HCT116 (cell line): Measurements from ENCODE around the gene CACNA2D2. TPM values are rescaled to one million over a fixed set of nuclear protein-coding genes. Genes with fewer than 3 reads are reported as not detected.

ENCODE experiments used
- ATAC-seq: fragments of 200-7000 bp; cut with Tn5 transposase; 2 replicates; pipeline ENCODE4 v1.9.1; 2020; ENCODE audit warnings: mild to moderate bottlenecking, moderate library complexity
- BruUV-seq: library from RNA; stranded (reverse); fragments of 400-500 nt; replicated peaks from 2 replicates; lab custom pipeline; 2021; lab: Mats Ljungman, UMichigan
- CTCF ChIA-PET: fragments of 300-600 bp; sonication (Branson Sonifier 250); formaldehyde crosslinking; loops from one replicate; lab custom pipeline; 2021; ENCODE audit warnings: antibody characterized with exemption; lab: Charles Lee
- POLR2A ChIA-PET: fragments of 300-600, 350-600 bp; sonication (Branson Sonifier 250); formaldehyde crosslinking; loops from one replicate; lab custom pipeline; 2021; ENCODE audit warnings: antibody characterized with exemption; lab: Charles Lee
- RAD21 ChIA-PET, 2 experiments: fragments of 300-600 bp; sonication (Branson Sonifier 250); formaldehyde crosslinking; loops; one replicate each; lab custom pipeline; 2023; ENCODE audit warnings: low total read pairs in 2 of 2; ENCODE audit not compliant: uncharacterized antibody in 2 of 2, unreplicated experiment in 2 of 2, low non-redundant PET in 1 of 2; lab: Charles Lee
- DNase-seq: peaks from one replicate; pipeline ENCODE4 v3.0.0-alpha.2; 2010; ENCODE audit warnings: low read depth, low spot score
- H2AFZ ChIP-seq: fragments of 200-600 bp; shearing (Covaris generic), sonication (generic); 2 replicates; pipeline ENCODE4 v1.6.1; 2017; ENCODE audit warnings: low read depth, mixed run types, mixed read lengths, antibody characterized with exemption, low read length; ENCODE audit not compliant: poor library complexity, severe bottlenecking
- H3K27ac ChIP-seq: 2 replicates; pipeline ENCODE4 v1.5.1; 2012; ENCODE audit warnings: low read depth, low read length
- H3K27me3 ChIP-seq: fragments of 200-600 bp; sonication (generic); 2 replicates; pipeline ENCODE4 v1.6.1; 2016; ENCODE audit warnings: mixed run types, low read length, mixed read lengths; ENCODE audit not compliant: insufficient read depth
- H3K36me3 ChIP-seq, 2 experiments: fragments of 200-500 bp in 1 of 2; fragments of 200-600 bp in 1 of 2; sonication (Bioruptor generic) in 1 of 2; sonication (generic) in 1 of 2; 2 replicates each; pipeline versions ENCODE4 v1.5.1 to v1.6.1; 2014 to 2016; ENCODE audit warnings: low read length in 2 of 2, inconsistent platforms in 1 of 2, mixed read lengths in 1 of 2, mixed run types in 1 of 2; ENCODE audit not compliant: insufficient read depth in 2 of 2, control insufficient read depth in 1 of 2
- H3K4me1 ChIP-seq, 2 experiments: fragments of 200-600 bp in 1 of 2; sonication (generic) in 1 of 2; 2 replicates each; pipeline versions ENCODE4 v1.5.1 to v1.6.1; 2012 to 2017; ENCODE audit warnings: low read length in 2 of 2, inconsistent platforms in 1 of 2, mild to moderate bottlenecking in 1 of 2, mixed read lengths in 1 of 2, mixed run types in 1 of 2, moderate library complexity in 1 of 2; ENCODE audit not compliant: insufficient read depth in 2 of 2, control insufficient read depth in 1 of 2
- H3K4me2 ChIP-seq: fragments of 200-600 bp; sonication (generic); 2 replicates; pipeline ENCODE4 v1.6.1; 2017; ENCODE audit warnings: mixed run types, low read length, mixed read lengths
- H3K4me3 ChIP-seq, 2 experiments: fragments of 200-600 bp in 1 of 2; sonication (generic) in 1 of 2; replicated peaks in 1 of 2; 2 replicates each; pipeline ENCODE4 v1.5.1; 2011 to 2016; ENCODE audit warnings: low read length in 2 of 2, control low read depth in 1 of 2, low read depth in 1 of 2, mild to moderate bottlenecking in 1 of 2, mixed read lengths in 1 of 2, mixed run types in 1 of 2
- H3K79me2 ChIP-seq: fragments of 200-600 bp; sonication (generic); 2 replicates; pipeline ENCODE4 v1.6.1; 2017; ENCODE audit warnings: mild to moderate bottlenecking, mixed run types, low read length, moderate library complexity, mixed read lengths; ENCODE audit not compliant: insufficient read depth
- H3K9ac ChIP-seq: fragments of 200-600 bp; sonication (generic); 2 replicates; pipeline ENCODE4 v1.6.1; 2016; ENCODE audit warnings: low read length, mixed read lengths
- H3K9me2 ChIP-seq: fragments of 200-600 bp; sonication (generic), shearing (Covaris generic); 2 replicates; pipeline ENCODE4 v1.6.1; 2017; ENCODE audit warnings: mixed run types, mild to moderate bottlenecking, moderate library complexity; ENCODE audit not compliant: insufficient read depth
- H3K9me3 ChIP-seq, 2 experiments: fragments of 200-500 bp in 1 of 2; fragments of 200-600 bp in 1 of 2; sonication (Bioruptor generic) in 1 of 2; sonication (generic) in 1 of 2; 2 replicates each; pipeline ENCODE4 v1.6.1; 2014 to 2017; ENCODE audit warnings: low read length in 2 of 2, mixed read lengths in 2 of 2, inconsistent platforms in 1 of 2, low read depth in 1 of 2, mild to moderate bottlenecking in 1 of 2, mixed run types in 1 of 2, moderate library complexity in 1 of 2; ENCODE audit not compliant: control insufficient read depth in 1 of 2, insufficient read depth in 1 of 2
- H4K20me1 ChIP-seq: fragments of 200-600 bp; sonication (generic), shearing (Covaris generic); 2 replicates; pipeline ENCODE4 v1.6.1; 2017; ENCODE audit warnings: mixed run types, mild to moderate bottlenecking, moderate library complexity; ENCODE audit not compliant: insufficient read depth
- ATF3 ChIP-seq: IDR thresholded peaks from 2 replicates; pipeline ENCODE4 v1.6.1; 2012
- CBX3 ChIP-seq: IDR thresholded peaks from 2 replicates; pipeline ENCODE4 v1.6.1; 2012; ENCODE audit warnings: low read depth
- CEBPB ChIP-seq: IDR thresholded peaks from 2 replicates; pipeline ENCODE4 v1.6.1; 2012; ENCODE audit warnings: low read depth
- CTCF ChIP-seq, 3 experiments: fragments of 200-600 bp in 1 of 3; sonication (generic) in 1 of 3; IDR thresholded peaks in 2 of 3; conservative IDR thresholded peaks in 1 of 3; 2 replicates each; pipeline ENCODE4 v1.5.1; 2012 to 2017; ENCODE audit warnings: low read depth in 2 of 3, low read length in 2 of 3, antibody characterized with exemption in 1 of 3, borderline replicate concordance in 1 of 3, control low read depth in 1 of 3, mild to moderate bottlenecking in 1 of 3, mixed read lengths in 1 of 3, mixed run types in 1 of 3, moderate library complexity in 1 of 3; ENCODE audit not compliant: insufficient read depth in 1 of 3
- ELF1 ChIP-seq: IDR thresholded peaks from 2 replicates; pipeline ENCODE4 v1.6.1; 2012; ENCODE audit warnings: low read depth, borderline replicate concordance
- EZH2 ChIP-seq: fragments of 200-600 bp; sonication (generic); IDR thresholded peaks from 2 replicates; pipeline ENCODE4 v1.6.1; 2017; ENCODE audit warnings: antibody characterized with exemption, mixed run types
- EZH2phosphoT487 ChIP-seq: fragments of 200-600 bp; IDR thresholded peaks from 2 replicates; pipeline ENCODE4 v1.6.1; 2018; ENCODE audit warnings: antibody characterized with exemption, borderline replicate concordance
- JUND ChIP-seq: IDR thresholded peaks from 2 replicates; pipeline ENCODE4 v1.6.1; 2012
- MAX ChIP-seq: IDR thresholded peaks from 2 replicates; pipeline ENCODE4 v1.6.1; 2012
- POLR2A ChIP-seq: IDR thresholded peaks from 2 replicates; pipeline ENCODE4 v1.7.0; 2011; ENCODE audit warnings: borderline replicate concordance; ENCODE audit not compliant: insufficient read depth, insufficient read length; ENCODE audit errors: extremely low read depth
- POLR2AphosphoS5 ChIP-seq: IDR thresholded peaks from 2 replicates; pipeline ENCODE4 v1.6.1; 2011; ENCODE audit warnings: mild to moderate bottlenecking, low read depth, low read length, moderate library complexity
- SP1 ChIP-seq: IDR thresholded peaks from 2 replicates; pipeline ENCODE4 v1.6.1; 2012; ENCODE audit warnings: low read depth
- SRF ChIP-seq: IDR thresholded peaks from 2 replicates; pipeline ENCODE4 v1.6.1; 2012; ENCODE audit warnings: low read depth
- YY1 ChIP-seq: IDR thresholded peaks from 2 replicates; pipeline ENCODE4 v1.6.1; 2011; ENCODE audit warnings: low read length, low read depth, moderate library complexity, mild to moderate bottlenecking; ENCODE audit not compliant: insufficient replicate concordance; ENCODE audit errors: extremely low read depth
- ZBTB33 ChIP-seq: IDR thresholded peaks from 2 replicates; pipeline ENCODE4 v1.6.1; 2011; ENCODE audit warnings: mild to moderate bottlenecking, low read length, moderate library complexity; ENCODE audit not compliant: insufficient replicate concordance; ENCODE audit errors: extremely low read depth
- ZFX ChIP-seq: fragments of 450-650 bp; IDR thresholded peaks from 2 replicates; pipeline ENCODE4 v1.6.1; 2017
- intact Hi-C: fragments of 100-400 bp; cut with micrococcal nuclease; formaldehyde crosslinking; loops from 2 replicates; pipeline ENCODE4 v1.10.0; 2022
- total RNA-seq: library from RNA; stranded (reverse); gene quantifications from one replicate; pipeline ENCODE4 v1.2.1, GENCODE V29; 2021; ENCODE audit not compliant: unreplicated experiment

The CACNA2D2 gene
- total RNA-seq, 1 experiment from 2014 or later = 10.2 TPM

GRCh38 chr3:50536471-50537180, 33.2 kb upstream of the CACNA2D2 start:
- intact Hi-C loops = no loop called here
- Histone ChIP-seq H3K36me3 (no peaks in the 10 kb centered on the region), H3K4me3 (no peak overlapping the region), H4K20me1 (no peaks in the 10 kb centered on the region)
- POLR2A ChIA-PET = no interaction called here
- TF ChIP-seq SRF (no peak), CEBPB (no peak), ELF1 (no peak), SP1 (no peak), POLR2A (no peak), CBX3 (no peak), CTCF (IDR thresholded peaks at IDR 0.05 in 2 of 3, conservative IDR thresholded peaks at IDR 0.05 in 1 of 3; ENCODE audit: borderline replicate concordance in 1 of 3, insufficient read depth in 1 of 3, low read depth in 2 of 3, low read length in 2 of 3) (no peak), ATF3 (no peak), EZH2phosphoT487 (no peak), ZBTB33 (no peak), JUND (no peak), EZH2 (no peak), POLR2AphosphoS5 (no peak), YY1 (no peak), ZFX (no peak), MAX (no peak)
- TF ChIP-seq, all 23 proteins: peak for 0
- no TSS peak for BruUV-seq
- Histone ChIP-seq H3K79me2 (no peaks in the 10 kb centered on the region), H3K4me1 (peaks cover 0 to 11% of the 10 kb centered on the region in 2 experiments; a peak in 2 of 4 replicates), H3K9ac (no peak overlapping the region), H2AFZ (no peak overlapping the region), H3K4me2 (no peak overlapping the region), H3K27ac (no peak overlapping the region), H3K9me2 (no peaks in the 10 kb centered on the region), H3K27me3 (peaks cover 20% of the 10 kb centered on the region; the same call in 1 of the 2 replicates), H3K9me3 (no peaks in the 10 kb centered on the region)
- RAD21 ChIA-PET = no interaction called here
- no peak for DNase-seq
- CTCF ChIA-PET = no interaction called here
- no peak for ATAC-seq
